Panc1 (cell line): ENCODE measurements around the gene HOXC11. TPM values are rescaled to one million over a fixed set of nuclear protein-coding genes. Genes with fewer than 3 reads are reported as not detected.

Source experiments
- ATAC-seq: fragments of 200-7000 bp; cut with Tn5 transposase; 2 replicates; pipeline ENCODE4 v1.9.1; 2020; ENCODE audit warnings: mild to moderate bottlenecking, moderate library complexity
- BruUV-seq: library from RNA; stranded (reverse); fragments of 400-500 nt; replicated peaks from 2 replicates; lab custom pipeline; 2021; lab: Mats Ljungman, UMichigan
- CTCF ChIA-PET: fragments of 300-600 bp; sonication (Branson Sonifier 250); formaldehyde crosslinking; loops from one replicate; lab custom pipeline; 2022; ENCODE audit warnings: antibody characterized with exemption; lab: Charles Lee
- POLR2A ChIA-PET: fragments of 300-600 bp; sonication (Branson Sonifier 250); formaldehyde crosslinking; loops from one replicate; lab custom pipeline; 2022; ENCODE audit warnings: antibody characterized with exemption; lab: Charles Lee
- DNase-seq: peaks from one replicate; pipeline ENCODE4 v3.0.0-alpha.2; 2010; ENCODE audit warnings: low read depth, low spot score
- H3K27ac ChIP-seq: 2 replicates; pipeline ENCODE4 v1.5.1; 2011; ENCODE audit warnings: mild to moderate bottlenecking, low read length, inconsistent platforms
- H3K27me3 ChIP-seq: fragments of 200-500 bp; sonication (Bioruptor generic); 2 replicates; pipeline ENCODE4 v1.6.0; 2014; ENCODE audit warnings: low read length, inconsistent platforms; ENCODE audit not compliant: control insufficient read depth, insufficient read depth
- H3K36me3 ChIP-seq: fragments of 200-500 bp; sonication (Bioruptor generic); 2 replicates; pipeline ENCODE4 v1.5.1; 2014; ENCODE audit warnings: inconsistent platforms, mild to moderate bottlenecking, low read length, moderate library complexity; ENCODE audit not compliant: control insufficient read depth, insufficient read depth
- H3K4me1 ChIP-seq: 2 replicates; pipeline ENCODE4 v1.5.1; 2011; ENCODE audit warnings: inconsistent platforms, mild to moderate bottlenecking, low read length, moderate library complexity; ENCODE audit not compliant: control insufficient read depth, insufficient read depth
- H3K4me3 ChIP-seq, 2 experiments: 2 replicates each; pipeline ENCODE4 v1.5.1; 2011 to 2012; ENCODE audit warnings: low read depth in 2 of 2, low read length in 2 of 2, mild to moderate bottlenecking in 2 of 2, inconsistent platforms in 1 of 2, moderate library complexity in 1 of 2
- H3K9me3 ChIP-seq: fragments of 200-500 bp; sonication (Bioruptor generic); 2 replicates; pipeline ENCODE4 v1.5.1; 2014; ENCODE audit warnings: low read depth, mild to moderate bottlenecking, inconsistent platforms, low read length, moderate library complexity; ENCODE audit not compliant: control insufficient read depth, insufficient read depth
- CTCF ChIP-seq: fragments of 450-650 bp; IDR thresholded peaks from 2 replicates; pipeline ENCODE4 v1.5.1; 2017; ENCODE audit warnings: mild to moderate bottlenecking
- POLR2AphosphoS5 ChIP-seq: IDR thresholded peaks from 2 replicates; pipeline ENCODE4 v1.6.1; 2012; ENCODE audit warnings: mild to moderate bottlenecking, low read depth, low read length, moderate library complexity
- REST ChIP-seq, 2 experiments: IDR thresholded peaks; 2 replicates each; pipeline ENCODE4 v1.6.1; 2011 to 2012; ENCODE audit warnings: low read depth in 2 of 2, control low read depth in 1 of 2, low read length in 1 of 2, mild to moderate bottlenecking in 1 of 2, moderate library complexity in 1 of 2; ENCODE audit not compliant: insufficient read depth in 1 of 2
- SIN3A ChIP-seq: IDR thresholded peaks from 2 replicates; pipeline ENCODE4 v1.6.1; 2012; ENCODE audit warnings: low read depth, mild to moderate bottlenecking, low read length, moderate library complexity, borderline replicate concordance; ENCODE audit not compliant: insufficient read depth
- TCF7L2 ChIP-seq: IDR thresholded peaks from 2 replicates; pipeline ENCODE4 v1.6.1; 2011; ENCODE audit warnings: mild to moderate bottlenecking, low read depth, low read length, inconsistent platforms
- in situ Hi-C: cut with HindIII; loops from 2 replicates; pipeline ENCODE4 v1.10.0; 2016; ENCODE audit warnings: low sequenced_read_pairs, low pct_unique_long_range_greater_than_20kb
- intact Hi-C: fragments of 100-400 bp; cut with micrococcal nuclease; formaldehyde crosslinking; loops from one replicate; pipeline ENCODE4 v1.10.0; 2022; ENCODE audit not compliant: unreplicated experiment
- total RNA-seq: library from RNA; stranded (reverse); gene quantifications from one replicate; pipeline ENCODE4 v1.2.1, GENCODE V29; 2021; ENCODE audit not compliant: unreplicated experiment

HOXC11 gene
- total RNA-seq, 1 experiment from 2014 or later, result 17.0 TPM

GRCh38 chr12:53961025-53961761 is 11.7 kb upstream of the HOXC11 start:
- BruUV-seq, result no TSS peak
- Histone ChIP-seq H3K27me3 (no peaks in the 10 kb centered on the region), H3K36me3 (peaks cover 4% of the 10 kb centered on the region; the same call in 1 of the 2 replicates), H3K4me3 (no peak overlapping the region), H3K27ac (0 out of 2 replicates have a peak overlapping the region, but pooled peaks have one; percentile 39), H3K4me1 (peaks cover 68% of the 10 kb centered on the region), H3K9me3 (no peaks in the 10 kb centered on the region)
- intact Hi-C loops (no loop called here), in situ Hi-C loops (no loop called here)
- ATAC-seq (no peak), DNase-seq (no peak)
- POLR2A ChIA-PET, result interaction anchor here (0.7 kb wide), 1 partner anchor 169 kb away, joined by 3 read pairs; no protein-coding TSS in a partner anchor
- CTCF ChIA-PET, result no interaction called here
- TF ChIP-seq TCF7L2, result no peak
- TF ChIP-seq SIN3A, result no peak
- TF ChIP-seq POLR2AphosphoS5, result no peak
- no peak for TF ChIP-seq REST (IDR thresholded peaks at IDR 0.05; ENCODE audit: insufficient read depth in 1 of 2, low read depth in 2 of 2, low read length in 1 of 2)
- no peak; the same call in 1 of the 2 replicates for TF ChIP-seq CTCF

- TF ChIP-seq CTCF (no peak), POLR2AphosphoS5 (no peak), REST (IDR thresholded peaks at IDR 0.05; ENCODE audit: insufficient read depth in 1 of 2, low read depth in 2 of 2, low read length in 1 of 2) (no peak), SIN3A (no peak), TCF7L2 (no peak)
- CTCF ChIA-PET, result interaction anchor here (0.6 kb wide), 1 partner anchor 46 kb away, joined by 6 read pairs; the partner anchor contains the start of gene HOXC8
- Histone ChIP-seq H3K27me3 (no peaks in the 10 kb centered on the region), H3K4me1 (peaks cover 68% of the 10 kb centered on the region), H3K27ac (peak overlapping the region; percentile 65), H3K36me3 (peaks cover 4% of the 10 kb centered on the region; the same call in 1 of the 2 replicates), H3K4me3 (no peak overlapping the region), H3K9me3 (no peaks in the 10 kb centered on the region)
- intact Hi-C loops (no loop called here), in situ Hi-C loops (no loop called here)
- ATAC-seq (no peak), DNase-seq (no peak)
- POLR2A ChIA-PET, result no interaction called here
- BruUV-seq, result no TSS peak
These were observed 9.9 kb upstream of the HOXC11 start for GRCh38 chr12:53963005-53963404.
